Keratinocyte (primary cell): ENCODE results near the gene RBM26. TPM values are rescaled to one million over a fixed set of nuclear protein-coding genes. Genes with fewer than 3 reads are reported as not detected.

Source experiments
- DNase-seq: peaks from one replicate; pipeline ENCODE4 v3.0.0-alpha.2; 2011; ENCODE audit warnings: low read depth, missing footprints, low spot score
- FAIRE-seq: peaks from 2 replicates; lab custom pipeline; 2011; peaks lifted over from hg19 to GRCh38; lab: Jason Lieb, UNC
- H2AFZ ChIP-seq: 2 replicates; pipeline ENCODE4 v1.6.0; 2012; ENCODE audit warnings: low read length, control low read depth, inconsistent platforms; ENCODE audit not compliant: control insufficient read depth
- H3K27ac ChIP-seq: 2 replicates; pipeline ENCODE4 v1.5.1; 2011; ENCODE audit warnings: low read length; ENCODE audit not compliant: control insufficient read depth, insufficient read depth
- H3K27me3 ChIP-seq: 3 replicates; pipeline ENCODE4 v1.6.0; 2011; ENCODE audit warnings: low read length; ENCODE audit not compliant: control insufficient read depth, insufficient read depth; ENCODE audit errors: extremely low read depth
- H3K36me3 ChIP-seq, 2 experiments: 2 replicates in 1 of 2; 3 replicates in 1 of 2; pipeline ENCODE4 v1.5.1; 2011; ENCODE audit warnings: low read length in 2 of 2, mild to moderate bottlenecking in 1 of 2; ENCODE audit not compliant: control insufficient read depth in 2 of 2, insufficient read depth in 2 of 2; ENCODE audit errors: extremely low read depth in 1 of 2
- H3K4me1 ChIP-seq: 3 replicates; pipeline ENCODE4 v1.5.1; 2011; ENCODE audit warnings: low read length; ENCODE audit not compliant: control insufficient read depth, insufficient read depth; ENCODE audit errors: extremely low read depth
- H3K4me2 ChIP-seq: 3 replicates; pipeline ENCODE4 v1.6.0; 2011; ENCODE audit warnings: low read depth, low read length; ENCODE audit not compliant: control insufficient read depth, insufficient read depth; ENCODE audit errors: extremely low read depth
- H3K4me3 ChIP-seq, 3 experiments: fragments of 200-600 bp in 1 of 3; sonication (generic) in 1 of 3; 2 replicates in 2 of 3; 3 replicates in 1 of 3; pipeline ENCODE4 v1.5.1; 2011 to 2016; ENCODE audit warnings: low read length in 3 of 3, mild to moderate bottlenecking in 3 of 3, control low read depth in 2 of 3, inconsistent platforms in 1 of 3, low read depth in 1 of 3, mixed read lengths in 1 of 3, mixed run types in 1 of 3, moderate library complexity in 1 of 3; ENCODE audit not compliant: control insufficient read depth in 2 of 3, insufficient read depth in 2 of 3; ENCODE audit errors: extremely low read depth in 1 of 3
- H3K79me2 ChIP-seq: 2 replicates; pipeline ENCODE4 v1.6.0; 2012; ENCODE audit warnings: low read length; ENCODE audit not compliant: control insufficient read depth, insufficient read depth
- H3K9ac ChIP-seq: 3 replicates; pipeline ENCODE4 v1.6.0; 2011; ENCODE audit warnings: low read length; ENCODE audit not compliant: control insufficient read depth, insufficient read depth; ENCODE audit errors: extremely low read depth
- H3K9me1 ChIP-seq: 3 replicates; pipeline ENCODE4 v1.6.0; 2011; ENCODE audit warnings: low read length; ENCODE audit not compliant: control insufficient read depth, insufficient read depth; ENCODE audit errors: extremely low read depth
- H3K9me3 ChIP-seq: 2 replicates; pipeline ENCODE4 v1.5.1; 2012; ENCODE audit warnings: low read depth, low read length; ENCODE audit not compliant: control insufficient read depth
- H4K20me1 ChIP-seq: 3 replicates; pipeline ENCODE4 v1.6.0; 2011; ENCODE audit warnings: low read length; ENCODE audit not compliant: control insufficient read depth, insufficient read depth; ENCODE audit errors: extremely low read depth
- EZH2 ChIP-seq: IDR thresholded peaks from one replicate; pipeline ENCODE4 v1.6.1; 2012; ENCODE audit warnings: inconsistent platforms, mild to moderate bottlenecking, low read length, moderate library complexity
- dilution Hi-C: fragments of 300-500 bp; cut with MboI; formaldehyde crosslinking; loops from one replicate; pipeline ENCODE4 v1.7.0; 2020; ENCODE audit warnings: low sequenced_read_pairs; ENCODE audit not compliant: extremely low pct_ligation_motif_present
- polyA plus RNA-seq, 5 experiments: library from polyadenylated mRNA; depleted of rRNA in 3 of 5; stranded (reverse) in 3 of 5; stranded (forward) in 1 of 5; unstranded in 1 of 5; fragments of >200 nt; gene quantifications; 1 replicate in 1 of 5; 2 replicates in 3 of 5; 3 replicates in 1 of 5; pipeline versions ENCODE4 v1.2.1 to v1.2.3, GENCODE V29; 2011 to 2012; ENCODE audit warnings: missing spikeins in 2 of 5, low read depth in 1 of 5, low replicate concordance in 1 of 5
- TF ChIP-seq, protein P1 (sequence below), 3 experiments: IDR thresholded peaks in 1 of 3; conservative IDR thresholded peaks in 1 of 3; optimal IDR thresholded peaks in 1 of 3; 2 replicates in 2 of 3; 3 replicates in 1 of 3; pipeline versions ENCODE3 to v1.5.1; 2011; ENCODE audit warnings: low read length in 3 of 3, mild to moderate bottlenecking in 3 of 3, moderate library complexity in 2 of 3, control low read depth in 1 of 3, inconsistent platforms in 1 of 3; ENCODE audit not compliant: insufficient read depth in 2 of 3; ENCODE audit errors: extremely low read depth in 1 of 3

The RBM26 gene
- polyA plus RNA-seq, 1 donor (not counting 4 experiments of a cell fraction or from before 2014, with no cell fraction given): 28.4 TPM

DNA sequence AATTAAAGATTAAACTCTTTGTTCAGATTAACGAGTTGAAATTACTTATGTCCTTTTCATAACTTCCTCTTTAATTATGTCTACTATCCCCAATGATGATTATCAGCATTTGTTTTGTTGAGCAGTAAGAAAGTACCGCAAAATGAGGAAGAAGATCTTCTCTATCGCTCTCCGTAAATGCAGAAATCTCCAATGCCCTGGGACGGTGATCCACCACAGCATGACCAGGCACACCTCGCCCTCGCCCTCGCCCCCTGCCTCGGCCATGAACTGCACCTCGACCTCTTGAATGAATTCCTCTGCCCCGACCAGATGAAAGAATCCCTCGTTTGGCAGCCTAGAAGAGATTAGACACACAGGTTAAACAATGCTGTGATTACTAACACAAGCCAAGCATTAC lies 69.1 kb downstream of the RBM26 start:
- no peak overlapping the region for H3K9ac ChIP-seq
- no peaks in the 10 kb centered on the region for H3K9me3 ChIP-seq
- TF ChIP-seq, protein P1, sequence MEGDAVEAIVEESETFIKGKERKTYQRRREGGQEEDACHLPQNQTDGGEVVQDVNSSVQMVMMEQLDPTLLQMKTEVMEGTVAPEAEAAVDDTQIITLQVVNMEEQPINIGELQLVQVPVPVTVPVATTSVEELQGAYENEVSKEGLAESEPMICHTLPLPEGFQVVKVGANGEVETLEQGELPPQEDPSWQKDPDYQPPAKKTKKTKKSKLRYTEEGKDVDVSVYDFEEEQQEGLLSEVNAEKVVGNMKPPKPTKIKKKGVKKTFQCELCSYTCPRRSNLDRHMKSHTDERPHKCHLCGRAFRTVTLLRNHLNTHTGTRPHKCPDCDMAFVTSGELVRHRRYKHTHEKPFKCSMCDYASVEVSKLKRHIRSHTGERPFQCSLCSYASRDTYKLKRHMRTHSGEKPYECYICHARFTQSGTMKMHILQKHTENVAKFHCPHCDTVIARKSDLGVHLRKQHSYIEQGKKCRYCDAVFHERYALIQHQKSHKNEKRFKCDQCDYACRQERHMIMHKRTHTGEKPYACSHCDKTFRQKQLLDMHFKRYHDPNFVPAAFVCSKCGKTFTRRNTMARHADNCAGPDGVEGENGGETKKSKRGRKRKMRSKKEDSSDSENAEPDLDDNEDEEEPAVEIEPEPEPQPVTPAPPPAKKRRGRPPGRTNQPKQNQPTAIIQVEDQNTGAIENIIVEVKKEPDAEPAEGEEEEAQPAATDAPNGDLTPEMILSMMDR (optimal IDR thresholded peaks at IDR 0.05 in 1 of 3, IDR thresholded peaks at IDR 0.05 in 1 of 3, conservative IDR thresholded peaks at IDR 0.05 in 1 of 3; ENCODE audit: extremely low read depth in 1 of 3, insufficient read depth in 2 of 3, low read length in 3 of 3): no peak
- TF ChIP-seq EZH2: no peak
- DNase-seq: no peak
- no peak overlapping the region for H3K4me3 ChIP-seq
- dilution Hi-C loops: no loop called here
- FAIRE-seq: no peak
- H3K4me2 ChIP-seq: no peak overlapping the region
- H3K36me3 ChIP-seq: peaks cover 4 to 28% of the 10 kb centered on the region in 2 experiments
- H4K20me1 ChIP-seq: no peaks in the 10 kb centered on the region
- no peaks in the 10 kb centered on the region for H3K79me2 ChIP-seq
- no peaks in the 10 kb centered on the region for H3K4me1 ChIP-seq
- no peaks in the 10 kb centered on the region for H3K27me3 ChIP-seq
- H3K27ac ChIP-seq: no peak overlapping the region
- H2AFZ ChIP-seq: no peak overlapping the region
- no peaks in the 10 kb centered on the region for H3K9me1 ChIP-seq

DNA sequence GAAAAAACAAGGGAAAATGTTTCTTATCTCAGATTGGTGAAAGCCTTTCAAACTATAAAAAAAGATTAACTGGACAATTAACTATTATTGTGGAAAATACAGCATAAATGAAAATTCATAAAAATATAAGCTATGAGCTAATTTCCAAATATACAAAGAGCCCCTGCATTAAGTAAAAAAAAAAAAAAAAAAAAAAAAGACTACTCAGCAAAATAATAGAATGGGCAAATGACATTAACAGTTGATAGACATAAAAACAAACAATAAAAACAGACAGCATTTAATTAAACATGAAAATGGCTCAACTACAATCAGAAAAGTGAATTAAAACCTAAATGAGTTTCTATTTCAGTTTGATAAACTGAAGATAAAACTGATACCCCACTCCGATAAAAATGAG lies 77.5 kb downstream of the RBM26 start:
- Histone ChIP-seq H3K36me3 (peaks cover 0 to 6% of the 10 kb centered on the region in 2 experiments), H3K27ac (no peak overlapping the region), H3K4me1 (no peaks in the 10 kb centered on the region), H3K9ac (no peak overlapping the region), H3K79me2 (no peaks in the 10 kb centered on the region), H3K4me2 (no peak overlapping the region), H3K4me3 (no peak overlapping the region), H3K27me3 (no peaks in the 10 kb centered on the region), H4K20me1 (no peaks in the 10 kb centered on the region), H2AFZ (no peak overlapping the region), H3K9me1 (no peaks in the 10 kb centered on the region), H3K9me3 (no peaks in the 10 kb centered on the region)
- FAIRE-seq (no peak), DNase-seq (no peak)
- TF ChIP-seq, protein P1 (optimal IDR thresholded peaks at IDR 0.05 in 1 of 3, IDR thresholded peaks at IDR 0.05 in 1 of 3, conservative IDR thresholded peaks at IDR 0.05 in 1 of 3; ENCODE audit: extremely low read depth in 1 of 3, insufficient read depth in 2 of 3, low read length in 3 of 3): no peak
- dilution Hi-C loops: no loop called here
